GM21619 (cell line): ENCODE results near the gene SLC12A7.
A peak's percentile ranks its signal among the peaks of the same experiment; 100 is the strongest.
"Not testable (repeated sequence)": the region's sequence is repeated elsewhere in the genome, so short reads cannot be mapped to it uniquely, and the experiment has no call there.

Experiments
- ATAC-seq: cut with Tn5 transposase; IDR thresholded peaks from one replicate; pipeline ENCODE4 v1.9.1; 2021; ENCODE audit not compliant: unreplicated experiment

The SLC12A7 gene

GRCh38 chr5:1111727-1112289 lies at the start of gene SLC12A7:
TSS of gene SLC12A7 (minus strand) at chr5:1112063. CDS start at chr5:1111991, 72 bp downstream.
- peak; percentile 60 for ATAC-seq

- no peak for ATAC-seq
Observed at GRCh38 chr5:1161108-1161832, 49.4 kb upstream of the SLC12A7 start.

GRCh38 chr5:1159774-1160406 lies 48.0 kb upstream of the SLC12A7 start:
- ATAC-seq: no peak

- no peak for ATAC-seq
Observed at GRCh38 chr5:1159341-1159675, 47.4 kb upstream of the SLC12A7 start.

GRCh38 chr5:1158647-1159340 lies 46.9 kb upstream of the SLC12A7 start:
- ATAC-seq: no peak

- ATAC-seq: not testable (repeated sequence)
Observed at GRCh38 chr5:1157461-1157986, 45.7 kb upstream of the SLC12A7 start.

- no peak for ATAC-seq
Observed at GRCh38 chr5:1156754-1157460, 45.0 kb upstream of the SLC12A7 start.

GRCh38 chr5:1156033-1156753 lies 44.3 kb upstream of the SLC12A7 start:
- ATAC-seq: no peak

GRCh38 chr5:1155191-1156032 lies 43.5 kb upstream of the SLC12A7 start:
- ATAC-seq: no peak

GRCh38 chr5:1153428-1153827 lies 41.6 kb upstream of the SLC12A7 start:
- ATAC-seq: no peak

- no peak for ATAC-seq
Observed at GRCh38 chr5:1152771-1153282, 41.0 kb upstream of the SLC12A7 start.

GRCh38 chr5:1152156-1152555 lies 40.3 kb upstream of the SLC12A7 start:
- ATAC-seq: no peak

- no peak for ATAC-seq
Observed at GRCh38 chr5:1151316-1151715, 39.5 kb upstream of the SLC12A7 start.

GRCh38 chr5:1150866-1151265 lies 39.0 kb upstream of the SLC12A7 start:
- ATAC-seq: no peak

GRCh38 chr5:1144638-1145396 lies 33.0 kb upstream of the SLC12A7 start:
- ATAC-seq: no peak

- ATAC-seq: no peak
Observed at GRCh38 chr5:1144089-1144488, 32.2 kb upstream of the SLC12A7 start.

- no peak for ATAC-seq
Observed at GRCh38 chr5:1143670-1143951, 31.7 kb upstream of the SLC12A7 start.

- ATAC-seq: no peak
Observed at GRCh38 chr5:1142886-1143669, 31.2 kb upstream of the SLC12A7 start.
